ENCODE data around the gene MTMR11.
"Not testable (repeated sequence)": the region's sequence is repeated elsewhere in the genome, so short reads cannot be mapped to it uniquely, and the experiment has no call there.

The MTMR11 gene

DNA sequence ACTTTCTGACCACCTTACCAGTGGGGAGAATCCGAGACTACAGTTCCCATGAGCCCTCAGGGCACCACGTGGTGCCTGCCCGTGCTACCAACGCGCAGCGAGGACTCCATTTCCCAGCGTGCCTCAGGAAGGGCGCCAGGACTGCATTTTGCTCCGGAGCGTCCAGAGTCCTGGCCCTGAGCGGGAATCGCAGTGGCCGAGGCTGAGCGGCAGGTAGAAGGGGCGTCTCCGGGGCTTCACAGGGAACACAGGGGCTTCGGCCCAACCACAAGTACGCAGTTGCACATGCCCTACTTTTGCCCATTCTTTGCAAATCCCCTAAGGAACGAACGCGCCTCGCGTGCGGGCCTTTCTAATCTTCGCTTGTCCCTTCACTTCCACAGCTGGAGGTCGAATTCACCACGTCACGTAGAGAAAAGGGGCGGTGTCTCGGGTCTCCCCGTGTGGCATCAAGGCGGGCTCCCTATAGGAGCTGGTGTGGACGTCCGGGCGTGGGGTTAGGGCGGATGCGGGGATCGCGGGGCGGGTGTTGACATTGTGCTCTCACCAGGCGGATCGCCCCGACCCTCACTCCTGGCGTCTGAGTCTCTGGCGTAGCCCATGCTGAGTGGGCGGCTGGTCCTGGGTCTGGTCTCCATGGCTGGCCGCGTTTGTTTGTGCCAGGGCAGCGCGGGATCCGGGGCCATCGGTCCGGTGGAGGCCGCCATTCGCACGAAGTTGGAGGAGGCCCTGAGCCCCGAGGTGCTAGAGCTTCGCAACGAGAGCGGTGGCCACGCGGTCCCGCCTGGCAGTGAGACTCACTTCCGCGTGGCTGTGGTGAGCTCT, 37.0 kb downstream of the MTMR11 start, which contains the start of gene BOLA1:
TSS of gene BOLA1 (plus strand) at position 109 of the 825 bp plus-strand sequence. CDS start at position 601, 492 bp downstream.
- DNase-seq: peak; percentile 93

DNA sequence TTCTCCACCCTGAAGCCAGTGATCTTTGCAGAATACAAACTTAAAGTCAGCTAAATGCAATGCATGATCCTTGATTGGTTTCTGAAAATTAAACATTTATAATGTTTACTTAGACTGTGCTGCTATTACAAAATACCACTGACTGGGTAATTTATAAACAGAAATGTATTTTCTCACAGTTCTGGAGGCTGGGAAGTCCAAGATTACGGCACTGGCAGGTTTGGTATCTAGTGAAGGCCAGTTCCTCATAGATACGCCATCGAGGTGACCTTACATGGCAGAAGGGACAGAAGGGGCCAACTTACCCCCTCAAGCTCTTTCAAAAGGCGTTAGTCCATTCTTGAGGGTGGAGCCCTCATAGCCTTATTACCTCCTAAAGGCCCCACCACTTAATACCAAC, 40.1 kb downstream of the MTMR11 start:
- no peak for DNase-seq

DNA sequence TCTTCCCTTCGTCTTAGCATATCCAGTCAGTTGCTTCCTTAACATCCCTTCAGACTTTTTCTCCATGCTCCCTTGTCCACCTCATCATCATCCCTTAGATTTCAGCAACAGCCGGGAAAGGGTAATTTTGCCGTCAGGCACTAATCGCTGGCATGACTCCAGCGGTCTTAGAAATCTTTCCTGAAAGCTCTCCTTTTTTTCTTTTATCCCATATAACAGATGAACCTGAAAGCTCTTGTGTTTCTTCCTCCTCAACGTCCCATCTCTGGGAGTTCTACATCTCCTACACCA, 47.7 kb downstream of the MTMR11 start:
- DNase-seq: peak; percentile 32

DNA sequence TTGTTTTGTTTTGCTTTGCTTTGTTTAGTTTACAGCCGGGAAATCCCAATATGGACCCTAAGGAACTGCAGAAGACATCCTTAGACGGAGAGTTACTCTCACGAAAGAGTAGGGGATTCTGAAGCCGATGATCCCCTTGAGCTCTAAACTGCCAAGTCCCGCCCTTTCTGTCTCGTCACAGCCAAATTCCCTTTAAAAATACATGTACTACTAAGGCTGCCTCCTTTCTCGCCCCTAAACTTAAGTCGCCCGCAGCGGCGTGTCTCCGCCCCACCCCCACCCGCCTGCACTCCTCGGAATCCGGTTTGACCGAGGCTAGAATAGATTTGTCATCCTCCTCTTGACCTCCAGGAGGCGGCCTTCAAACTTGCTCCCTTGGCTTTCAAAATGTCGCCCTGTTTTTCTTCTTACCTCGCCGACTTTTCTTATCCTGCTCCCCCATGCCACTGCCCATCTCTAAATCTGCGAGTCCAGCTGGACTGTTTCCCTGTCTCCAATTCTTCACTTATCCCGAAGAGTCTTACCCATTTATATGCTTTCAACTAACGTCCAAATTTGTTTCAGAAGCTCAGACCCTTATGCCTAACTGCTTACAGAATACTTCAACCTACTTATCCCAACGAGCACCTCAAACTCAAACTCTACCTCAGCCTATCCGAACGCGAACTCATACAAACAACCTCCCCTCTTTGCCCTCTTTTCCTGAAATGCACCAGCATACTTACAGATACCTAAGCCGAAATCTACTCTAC, 48.3 kb downstream of the MTMR11 start:
- DNase-seq: peak; percentile 94

DNA sequence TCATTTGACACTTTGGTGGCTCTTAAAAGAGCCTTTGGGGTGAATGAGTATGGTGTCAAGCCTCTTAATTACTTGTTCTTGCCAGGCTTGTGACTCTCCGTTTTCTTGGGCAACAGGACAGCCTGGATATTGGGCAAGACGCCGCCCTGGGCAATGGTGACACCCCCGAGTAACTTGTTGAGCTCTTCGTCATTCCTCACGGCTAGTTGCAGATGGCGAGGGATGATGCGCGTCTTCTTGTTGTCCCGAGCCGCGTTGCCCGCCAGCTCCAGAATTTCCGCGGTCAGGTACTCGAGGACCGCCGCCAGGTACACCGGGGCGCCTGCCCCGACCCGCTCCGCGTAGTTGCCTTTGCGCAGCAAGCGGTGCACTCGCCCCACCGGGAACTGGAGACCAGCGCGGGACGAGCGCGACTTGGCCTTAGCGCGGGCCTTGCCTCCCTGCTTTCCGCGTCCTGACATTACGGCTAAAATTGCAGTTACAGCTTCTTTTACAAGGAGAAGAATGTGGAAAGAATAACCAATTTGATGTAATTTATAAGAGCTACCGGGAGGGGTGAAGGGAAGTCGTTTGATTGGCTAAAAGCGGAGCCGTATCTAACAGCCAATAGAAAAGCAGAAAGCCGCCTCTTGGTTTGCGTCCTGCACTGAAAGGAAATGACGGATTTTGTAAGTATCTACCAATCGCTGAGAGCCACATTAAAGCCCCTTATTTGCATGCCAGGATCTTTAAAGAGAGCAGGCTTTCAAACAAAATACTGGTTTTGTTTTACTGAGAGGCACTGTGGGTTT, 49.0 kb downstream of the MTMR11 start:
- DNase-seq: peak; percentile 99

DNA sequence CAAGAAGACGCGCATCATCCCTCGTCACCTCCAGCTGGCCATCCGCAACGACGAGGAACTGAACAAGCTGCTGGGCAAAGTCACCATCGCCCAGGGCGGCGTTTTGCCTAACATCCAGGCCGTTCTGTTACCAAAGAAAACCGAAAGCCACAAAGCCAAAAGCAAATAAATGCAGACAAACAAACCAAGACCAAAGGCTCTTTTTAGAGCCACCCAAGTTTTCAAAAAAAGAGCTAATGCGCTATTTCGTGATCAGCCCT, 49.6 kb downstream of the MTMR11 start:
- DNase-seq: not testable (repeated sequence)

GRCh38 chr1:149886396-149887195, 50.1 kb downstream of the MTMR11 start:
- DNase-seq: peak; percentile 100

DNA sequence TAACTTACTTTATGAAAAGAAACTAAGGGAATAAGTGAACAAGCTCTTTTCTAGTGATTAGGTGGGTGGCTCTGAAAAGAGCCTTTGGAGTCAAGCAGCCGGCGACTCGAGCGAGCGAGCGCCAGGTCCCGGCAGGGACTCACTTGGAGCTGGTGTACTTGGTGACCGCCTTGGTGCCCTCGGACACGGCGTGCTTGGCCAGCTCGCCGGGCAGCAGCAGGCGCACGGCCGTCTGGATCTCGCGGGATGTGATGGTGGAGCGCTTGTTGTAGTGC, 50.6 kb downstream of the MTMR11 start:
- DNase-seq: peak; percentile 25

DNA sequence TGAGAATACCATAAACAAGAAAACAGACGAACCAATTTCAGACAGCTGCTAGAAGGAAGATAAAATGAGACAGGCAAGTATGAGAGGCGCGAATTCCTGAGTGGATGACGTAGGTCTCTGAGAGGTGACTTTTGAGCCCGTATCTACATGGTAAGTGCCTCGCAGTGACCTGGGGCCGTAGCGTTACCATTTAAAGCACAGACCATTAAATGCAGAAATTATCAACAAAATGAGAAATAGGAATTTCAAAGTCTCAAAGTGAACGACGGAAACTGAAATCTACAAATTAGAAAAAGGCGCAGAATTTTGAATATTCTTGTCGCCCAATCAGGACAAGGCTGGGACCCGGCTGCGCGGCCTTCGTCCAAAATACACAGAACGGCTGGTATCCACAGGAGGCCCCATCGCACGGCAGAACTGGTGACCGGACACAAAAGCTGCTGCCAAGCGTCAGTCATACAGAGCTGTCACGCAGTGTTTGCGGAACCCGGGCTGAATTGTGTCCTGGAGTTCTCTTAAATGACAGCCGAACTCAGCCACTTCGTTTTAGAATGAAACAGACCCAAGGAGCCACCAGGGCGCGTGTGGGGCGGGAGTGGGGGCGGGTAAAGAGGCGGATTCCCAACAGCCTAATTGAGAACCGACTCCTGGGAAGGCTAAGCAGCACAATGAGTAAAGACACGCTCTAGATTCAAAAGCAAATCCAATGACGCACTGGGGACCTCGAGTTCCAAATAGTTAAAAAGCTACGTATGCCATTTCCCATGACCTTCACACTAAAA, 51.1 kb downstream of the MTMR11 start:
- DNase-seq: peak; percentile 94

GRCh38 chr1:149884433-149885338, 52.0 kb downstream of the MTMR11 start:
- DNase-seq: peak; percentile 28

DNA sequence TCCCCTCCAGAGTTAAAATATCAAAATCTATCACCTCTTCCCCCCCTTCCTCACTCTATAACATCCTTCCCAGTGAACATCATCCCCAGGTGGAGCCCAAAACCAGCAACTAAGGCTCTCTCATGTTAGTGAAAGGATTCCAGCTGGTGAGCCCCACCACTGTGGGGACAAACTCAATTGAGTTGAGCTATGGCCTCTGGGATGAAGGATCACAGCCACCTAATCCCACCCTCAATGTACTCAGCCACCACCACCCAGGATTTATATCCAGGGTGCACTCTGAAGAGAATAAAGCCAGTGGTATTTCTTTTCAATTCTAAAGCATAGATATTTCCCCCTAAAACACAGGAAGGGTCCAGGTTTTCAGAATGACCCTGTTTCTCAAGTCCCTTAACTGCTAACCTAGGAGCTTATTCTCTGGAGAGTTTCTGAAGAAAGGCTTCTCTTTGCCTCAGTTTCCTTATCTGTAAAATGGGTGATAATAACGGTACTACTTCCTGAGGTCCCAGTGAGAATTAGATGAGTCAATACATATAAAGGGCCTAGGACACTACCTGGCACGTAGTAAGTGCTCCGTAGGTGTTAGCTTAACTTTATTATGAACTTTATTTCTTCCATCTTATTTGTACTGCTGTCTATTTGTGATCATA, 53.0 kb downstream of the MTMR11 start:
- DNase-seq: no peak

DNA sequence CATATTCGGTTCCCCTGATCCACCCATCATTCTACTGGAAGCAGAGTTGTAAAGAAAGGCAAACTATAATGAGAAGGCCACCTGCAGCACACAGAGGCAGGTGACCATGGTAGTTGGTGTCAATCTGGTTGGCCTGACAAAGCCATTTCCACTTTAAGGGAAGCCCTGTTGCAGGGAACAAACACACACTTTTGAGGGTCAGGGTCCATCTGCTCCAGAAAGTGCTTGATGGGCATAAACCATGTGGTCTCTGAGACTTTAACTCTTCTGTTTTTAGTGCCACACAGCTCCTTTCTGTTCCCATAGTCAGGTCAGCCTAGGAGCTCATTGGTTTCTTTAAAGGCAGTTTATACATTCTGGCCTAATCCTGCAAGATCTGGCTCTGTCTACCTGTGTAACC, 54.8 kb downstream of the MTMR11 start:
- no peak for DNase-seq

DNA sequence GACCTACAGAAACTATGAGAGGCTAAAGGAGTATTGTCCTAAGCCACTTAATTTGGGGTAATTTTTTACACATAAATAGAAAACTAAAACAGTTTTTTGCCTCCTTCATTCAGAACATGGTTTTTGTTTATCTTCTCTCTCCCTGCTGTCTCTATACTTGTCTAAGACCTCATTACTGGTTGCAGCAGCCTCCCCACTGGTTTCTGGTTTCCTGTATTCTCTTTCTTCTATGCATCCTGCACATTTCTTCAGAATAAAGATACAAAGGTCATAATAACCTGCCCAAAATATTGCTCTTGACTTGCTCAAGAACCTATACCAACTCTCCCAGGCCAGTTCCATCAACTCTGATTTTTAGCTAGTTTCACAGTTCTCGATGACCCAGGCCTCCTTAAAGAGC, 57.1 kb downstream of the MTMR11 start:
- no peak for DNase-seq

All from fibroblast of skin of scalp (primary cell).